ENCODE data around the gene PRR33.

DNA sequence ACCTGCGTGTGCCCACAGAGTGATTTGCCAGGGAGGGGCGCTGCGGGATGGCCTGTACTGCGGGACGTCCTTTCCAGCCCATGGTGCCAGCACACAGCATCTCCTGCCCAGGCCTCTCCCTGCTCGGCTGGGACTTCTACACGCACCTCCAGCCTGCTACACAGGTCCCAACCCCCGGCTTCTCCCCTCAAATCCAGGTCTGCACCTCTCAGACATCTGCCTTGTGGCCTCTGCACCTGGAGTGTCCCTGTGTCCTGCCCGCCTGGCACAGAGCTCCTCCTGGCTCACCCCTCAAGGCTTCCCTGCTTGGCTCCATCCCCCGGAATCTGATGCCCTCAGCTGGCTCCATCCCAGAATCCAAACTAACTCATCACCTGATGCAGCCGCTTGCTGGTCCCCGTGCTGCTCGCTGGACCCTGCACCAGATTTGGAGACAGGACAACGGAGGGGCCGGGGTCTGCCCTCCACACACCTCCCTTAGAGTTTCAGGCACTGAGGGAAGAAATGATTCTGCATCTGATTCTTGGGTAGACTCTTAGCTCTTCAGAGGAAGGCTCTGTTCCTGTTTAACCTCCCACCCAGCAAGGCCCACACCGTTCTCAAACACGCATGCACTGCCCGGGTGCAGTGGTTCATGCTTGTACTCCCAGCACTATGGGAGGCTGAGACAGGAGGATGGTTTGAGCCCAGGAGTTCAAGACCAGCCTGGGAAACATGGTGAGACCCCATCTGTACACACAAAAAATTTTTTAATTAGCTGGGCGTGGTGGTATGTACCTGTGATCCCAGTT lies 42.9 kb downstream of the PRR33 start:
- TF ChIP-seq, protein P1, sequence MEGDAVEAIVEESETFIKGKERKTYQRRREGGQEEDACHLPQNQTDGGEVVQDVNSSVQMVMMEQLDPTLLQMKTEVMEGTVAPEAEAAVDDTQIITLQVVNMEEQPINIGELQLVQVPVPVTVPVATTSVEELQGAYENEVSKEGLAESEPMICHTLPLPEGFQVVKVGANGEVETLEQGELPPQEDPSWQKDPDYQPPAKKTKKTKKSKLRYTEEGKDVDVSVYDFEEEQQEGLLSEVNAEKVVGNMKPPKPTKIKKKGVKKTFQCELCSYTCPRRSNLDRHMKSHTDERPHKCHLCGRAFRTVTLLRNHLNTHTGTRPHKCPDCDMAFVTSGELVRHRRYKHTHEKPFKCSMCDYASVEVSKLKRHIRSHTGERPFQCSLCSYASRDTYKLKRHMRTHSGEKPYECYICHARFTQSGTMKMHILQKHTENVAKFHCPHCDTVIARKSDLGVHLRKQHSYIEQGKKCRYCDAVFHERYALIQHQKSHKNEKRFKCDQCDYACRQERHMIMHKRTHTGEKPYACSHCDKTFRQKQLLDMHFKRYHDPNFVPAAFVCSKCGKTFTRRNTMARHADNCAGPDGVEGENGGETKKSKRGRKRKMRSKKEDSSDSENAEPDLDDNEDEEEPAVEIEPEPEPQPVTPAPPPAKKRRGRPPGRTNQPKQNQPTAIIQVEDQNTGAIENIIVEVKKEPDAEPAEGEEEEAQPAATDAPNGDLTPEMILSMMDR (conservative IDR thresholded peaks at IDR 0.05): no peak
- no peak for TF ChIP-seq ZFX (IDR thresholded peaks at IDR 0.05)
